Hepatic stellate cell (primary cell): ENCODE results near the gene ABHD2.
A peak's percentile ranks its signal among the peaks of the same experiment; 100 is the strongest.
"Not testable (repeated sequence)": the region's sequence is repeated elsewhere in the genome, so short reads cannot be mapped to it uniquely, and the experiment has no call there.

Source experiments
- DNase-seq: peaks from one replicate; pipeline ENCODE4 v3.0.0; 2011; ENCODE audit warnings: low spot score

Gene ABHD2

DNA sequence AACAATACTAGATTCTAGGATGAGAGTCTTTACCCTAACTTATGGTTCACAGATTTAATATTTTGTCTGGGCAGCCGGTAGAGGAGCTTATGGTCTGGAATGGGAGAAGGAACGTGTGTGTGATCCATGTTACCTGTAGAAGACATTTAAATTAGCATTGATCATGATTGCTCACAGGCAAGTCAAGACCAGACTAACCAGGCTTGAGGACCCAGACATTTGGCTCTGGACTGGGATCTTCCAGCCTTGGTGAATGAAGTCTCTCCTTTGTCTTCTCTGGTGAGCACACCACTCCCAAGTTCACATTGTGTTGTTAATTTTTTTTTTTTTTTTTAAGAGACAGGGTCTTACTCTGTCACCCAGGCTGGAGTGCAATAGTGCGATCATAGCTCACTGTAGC is 11.7 kb downstream of the ABHD2 start:
- DNase-seq: no peak

GRCh38 chr15:89101302-89102193 is 13.3 kb downstream of the ABHD2 start:
- DNase-seq: peak; percentile 79

GRCh38 chr15:89103481-89104171 is 15.4 kb downstream of the ABHD2 start:
- no peak for DNase-seq

GRCh38 chr15:89104172-89104564 is 15.9 kb downstream of the ABHD2 start:
- DNase-seq: no peak

DNA sequence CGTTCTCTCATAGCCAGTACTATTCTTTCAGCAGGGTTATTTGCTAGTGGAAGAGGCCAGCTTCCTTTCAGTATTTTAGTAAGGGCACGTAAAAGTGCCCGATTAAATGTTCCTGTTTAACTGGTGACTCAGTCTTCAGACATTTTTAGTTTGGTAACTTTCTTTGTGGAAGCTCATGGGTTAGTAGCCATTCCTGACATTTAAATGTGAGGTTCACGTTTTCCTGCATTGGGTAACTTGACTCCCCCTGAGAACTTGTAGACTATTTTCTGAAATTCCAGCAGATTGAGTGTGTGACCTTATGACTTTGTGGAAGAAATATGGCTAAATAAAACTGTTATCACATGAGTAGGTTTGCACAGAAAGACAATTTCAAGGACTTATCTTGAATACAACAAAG is 16.9 kb downstream of the ABHD2 start:
- peak; percentile 51 for DNase-seq

GRCh38 chr15:89106200-89106599 is 17.9 kb downstream of the ABHD2 start:
- no peak for DNase-seq

DNA sequence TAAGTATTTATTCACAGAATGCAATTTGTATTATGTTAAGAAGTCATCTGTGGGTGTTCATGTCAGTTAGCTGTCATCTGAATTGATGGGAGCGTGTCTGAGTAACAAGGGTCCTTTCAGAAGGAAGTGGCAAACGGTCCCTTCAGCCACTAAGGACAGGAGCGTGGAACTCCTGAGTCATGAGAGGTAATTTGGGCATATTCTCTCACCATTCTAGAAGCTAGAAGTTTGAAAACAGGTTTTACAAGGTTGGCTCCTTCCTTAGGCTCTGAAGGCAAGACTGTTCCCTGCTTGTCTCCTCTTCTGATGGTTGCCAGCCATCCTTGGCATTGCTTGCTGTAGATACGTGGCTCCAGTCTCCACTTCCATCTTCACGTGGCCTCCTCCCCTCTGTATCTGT is 19.7 kb downstream of the ABHD2 start:
- DNase-seq: no peak

DNA sequence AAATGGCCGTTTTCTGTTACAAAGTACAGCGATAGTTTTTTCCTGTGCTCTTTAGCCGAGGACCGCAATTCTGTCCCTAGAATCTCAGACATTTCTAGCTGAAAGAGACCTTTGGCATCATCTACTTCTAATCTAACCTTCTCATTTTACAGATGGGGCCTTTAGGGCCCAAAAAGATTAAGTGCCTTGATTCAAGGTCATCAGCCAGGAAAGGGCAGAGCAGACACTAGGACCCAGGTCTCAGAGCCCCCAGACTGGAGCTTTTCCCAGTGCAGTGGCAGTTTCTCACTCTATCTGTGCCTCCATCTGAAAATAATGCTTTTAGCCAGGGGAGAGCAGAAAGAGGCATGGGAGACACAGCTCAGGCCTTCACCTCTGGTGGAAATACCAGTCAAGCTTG is 20.6 kb downstream of the ABHD2 start:
- no peak for DNase-seq

GRCh38 chr15:89109238-89109637 is 21.0 kb downstream of the ABHD2 start:
- no peak for DNase-seq

GRCh38 chr15:89110060-89110459 is 21.8 kb downstream of the ABHD2 start:
- no peak for DNase-seq

DNA sequence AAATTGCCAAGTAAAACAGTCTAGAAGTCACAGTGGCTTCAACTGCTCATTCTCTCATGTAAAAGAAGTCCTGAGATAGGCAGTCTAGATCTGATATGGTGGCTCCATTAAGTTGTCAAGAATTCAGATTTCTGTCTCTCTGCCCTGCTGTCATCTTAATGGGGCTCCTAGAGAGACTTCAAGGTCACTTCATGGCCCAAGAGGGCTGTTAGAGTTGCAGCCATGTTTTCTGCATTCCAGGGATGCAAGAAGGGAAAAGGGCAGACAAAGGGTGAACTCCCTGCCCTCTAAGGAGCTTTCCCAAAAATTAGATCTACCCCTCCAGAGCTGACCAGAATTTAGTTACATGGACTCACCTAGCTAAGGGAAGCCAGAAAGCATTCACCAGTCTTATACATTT is 23.1 kb downstream of the ABHD2 start:
- DNase-seq: no peak

DNA sequence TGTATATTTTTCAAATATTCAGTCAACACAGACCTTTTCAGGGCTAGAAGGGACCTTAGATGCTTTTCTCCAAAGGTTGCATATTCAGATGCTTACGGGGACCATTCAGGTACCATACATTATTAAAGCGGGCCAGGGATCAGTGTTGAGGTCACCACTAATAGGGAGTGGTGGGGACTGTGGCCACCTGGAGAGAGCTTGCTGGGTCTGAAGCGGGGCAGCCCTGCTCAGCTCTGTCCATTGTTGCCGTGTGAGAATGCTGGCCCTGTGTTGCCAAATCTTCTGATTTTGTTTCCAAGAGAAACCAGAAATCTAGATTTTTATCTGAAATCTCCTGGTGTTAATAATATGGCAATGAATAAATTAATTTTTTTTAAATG is 23.7 kb downstream of the ABHD2 start:
- no peak for DNase-seq

GRCh38 chr15:89112341-89112971 is 24.2 kb downstream of the ABHD2 start:
- no peak for DNase-seq

- no peak for DNase-seq
These were observed 25.2 kb downstream of the ABHD2 start for GRCh38 chr15:89113296-89114024.

DNA sequence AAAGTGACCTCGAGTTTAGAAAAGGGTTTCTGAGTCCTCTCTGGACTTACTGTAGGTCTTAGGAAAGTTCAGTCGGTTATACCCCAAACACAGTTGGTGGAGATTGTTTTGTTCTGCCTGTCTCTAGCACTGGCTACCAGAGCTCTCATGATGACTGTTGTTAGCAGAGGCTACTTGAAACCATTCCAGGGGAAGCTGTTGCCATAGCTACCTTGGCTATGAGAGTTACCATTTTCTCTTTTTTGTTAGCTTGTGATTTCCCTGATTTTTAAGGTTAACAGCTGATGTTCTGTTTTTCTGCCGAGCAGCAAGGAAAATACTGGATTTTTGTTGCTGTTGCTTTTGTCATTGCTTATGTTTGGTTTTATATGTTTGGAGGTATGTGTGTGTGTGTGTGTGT is 26.7 kb downstream of the ABHD2 start:
- no peak for DNase-seq

DNA sequence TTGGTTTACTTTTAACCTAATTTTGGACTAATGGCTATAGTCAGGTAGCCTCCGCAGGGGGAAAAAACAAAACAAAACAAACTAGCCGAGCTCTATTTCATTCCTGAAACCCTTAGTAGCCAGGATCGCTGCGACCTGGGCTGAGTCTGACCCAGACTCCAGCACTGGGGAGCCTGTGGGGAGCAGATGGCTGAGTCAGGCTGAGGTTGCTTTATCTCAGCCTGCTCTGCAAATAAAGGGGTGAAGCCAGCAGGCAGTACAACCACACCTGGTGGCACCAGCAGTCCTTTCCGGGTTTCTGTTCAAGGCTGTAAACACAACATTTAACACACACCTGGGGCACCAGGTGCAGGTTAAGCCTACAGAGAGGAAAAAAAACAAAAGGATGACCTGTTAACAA is 27.3 kb downstream of the ABHD2 start:
- DNase-seq: no peak

GRCh38 chr15:89116404-89116803 is 28.1 kb downstream of the ABHD2 start:
- no peak for DNase-seq

DNA sequence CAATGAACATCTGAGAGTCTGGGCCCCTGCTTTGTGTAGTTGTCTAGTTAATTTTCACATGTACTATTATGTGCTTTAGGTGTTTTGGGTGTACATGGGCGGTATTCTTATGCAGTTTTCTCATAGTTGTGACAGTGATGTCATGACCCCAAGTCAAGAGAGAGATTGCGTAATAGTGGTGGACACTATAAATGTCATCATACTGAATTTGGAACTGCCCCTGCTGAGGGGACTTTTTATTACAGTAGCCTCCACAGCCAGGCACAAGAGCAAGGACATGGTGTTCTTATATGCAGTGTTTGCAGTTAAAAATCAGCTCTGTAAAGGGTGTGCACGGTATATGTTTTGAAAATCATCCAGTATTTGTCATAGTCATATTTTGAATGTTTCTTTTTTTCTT is 29.5 kb downstream of the ABHD2 start:
- DNase-seq: no peak

DNA sequence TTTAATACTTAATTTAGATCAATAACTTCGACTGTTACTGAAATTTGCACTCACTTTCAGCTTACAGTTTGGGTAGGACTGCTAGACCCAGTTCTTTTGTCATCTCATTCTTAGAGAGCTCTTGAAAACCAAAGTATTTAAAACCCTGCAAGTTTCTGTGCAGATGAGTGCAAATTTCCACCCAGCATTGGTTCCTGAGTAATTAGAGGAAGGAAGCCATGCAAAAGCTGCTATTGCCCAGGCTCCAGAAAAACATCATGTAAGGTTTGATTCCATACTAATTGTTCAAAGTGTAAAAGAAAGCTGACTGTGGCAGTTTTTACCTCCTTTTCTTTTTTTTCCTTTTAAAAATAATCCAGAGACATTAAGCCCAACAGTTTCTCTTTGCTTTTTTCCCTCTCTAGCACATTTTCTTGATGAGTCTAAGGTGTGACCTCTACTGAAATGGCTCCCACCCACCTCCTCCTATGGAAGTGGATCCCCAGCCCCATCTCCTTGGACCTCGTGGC is 30.3 kb downstream of the ABHD2 start:
- DNase-seq: no peak

- peak; percentile 53 for DNase-seq
These were observed 31.5 kb downstream of the ABHD2 start for GRCh38 chr15:89119489-89120478.

- DNase-seq: not testable (repeated sequence)
These were observed 32.3 kb downstream of the ABHD2 start for GRCh38 chr15:89120479-89121000.
